Gastrocnemius medialis (tissue), 4 donors: ENCODE results near the gene SDC3. TPM values are rescaled to one million over a fixed set of nuclear protein-coding genes. Genes with fewer than 3 reads are reported as not detected.
"Not testable (repeated sequence)": the region's sequence is repeated elsewhere in the genome, so short reads cannot be mapped to it uniquely, and the experiment has no call there.

Experiments
- ATAC-seq, 2 donors: fragments of 150-250 bp; one replicate each; pipeline ENCODE4 v1.9.1; 2016
- DNase-seq, 2 donors: peaks; one replicate each; pipeline ENCODE4 v3.0.0-alpha.2; 2019
- H3K27ac ChIP-seq, 4 donors: fragments of 200-600 bp; sonication (generic); 1 replicate in 1 of 4; 2 replicates in 3 of 4; pipeline ENCODE4 v1.5.1; 2016 to 2018; ENCODE audit warnings: mild to moderate bottlenecking in 2 of 4, moderate library complexity in 1 of 4
- H3K27me3 ChIP-seq, 3 donors: fragments of 200-600 bp; sonication (generic) in 2 of 3; 1 replicate in 1 of 3; 2 replicates in 2 of 3; pipeline versions ENCODE4 v1.5.1 to v1.6.0; 2016 to 2019; ENCODE audit warnings: mild to moderate bottlenecking in 1 of 3, moderate library complexity in 1 of 3
- H3K36me3 ChIP-seq, 2 donors: fragments of 200-600 bp; sonication (generic) in 1 of 2; one replicate each; pipeline ENCODE4 v1.5.1; 2017 to 2018
- H3K4me1 ChIP-seq, 2 donors: fragments of 200-600 bp; sonication (generic) in 1 of 2; one replicate each; pipeline ENCODE4 v1.5.1; 2016 to 2017; ENCODE audit warnings: mild to moderate bottlenecking in 2 of 2
- H3K4me3 ChIP-seq, 4 donors: fragments of 200-600 bp; sonication (generic) in 3 of 4; 1 replicate in 1 of 4; 2 replicates in 3 of 4; pipeline ENCODE4 v1.5.1; 2016 to 2019; ENCODE audit warnings: mild to moderate bottlenecking in 2 of 4
- H3K9me3 ChIP-seq, 3 donors: fragments of 200-600 bp; sonication (generic) in 2 of 3; 1 replicate in 1 of 3; 2 replicates in 2 of 3; pipeline ENCODE4 v1.5.1; 2016 to 2019
- CTCF ChIP-seq, 5 experiments: fragments of 450-650 bp in 3 of 5; fragments of 200-600 bp in 2 of 5; sonication (generic) in 2 of 5; IDR thresholded peaks in 4 of 5; conservative IDR thresholded peaks in 1 of 5; 1 replicate in 4 of 5; 2 replicates in 1 of 5; pipeline ENCODE4 v1.5.1; 2016 to 2019; ENCODE audit warnings: antibody characterized with exemption in 5 of 5, mild to moderate bottlenecking in 3 of 5, moderate library complexity in 3 of 5
- POLR2A ChIP-seq, 2 donors: fragments of 450-650 bp; IDR thresholded peaks; one replicate each; pipeline ENCODE4 v1.6.1; 2017; ENCODE audit warnings: antibody characterized with exemption in 2 of 2, mild to moderate bottlenecking in 2 of 2, moderate library complexity in 2 of 2
- in situ Hi-C, 4 donors: fragments of 200-750 bp; cut with MboI; loops; one replicate each; pipeline versions ENCODE4 v1.15.0 to v1.8.0; 2017; ENCODE audit warnings: low sequenced_read_pairs in 4 of 4
- intact Hi-C: fragments of 100-400 bp; cut with DNase I; formaldehyde crosslinking; loops from one replicate; pipeline ENCODE4 v1.15.1; 2023; ENCODE audit warnings: low total_unique reads
- total RNA-seq, 4 donors: library from RNA; depleted of rRNA; stranded (reverse); fragments of >200 nt; gene quantifications; one replicate each; pipeline versions ENCODE4 v1.1.0 to v1.2.3, GENCODE V29; 2016

Gene SDC3
- total RNA-seq, 4 donors from 2014 or later, result 2.7 to 5.6 (median 3.0) TPM

DNA sequence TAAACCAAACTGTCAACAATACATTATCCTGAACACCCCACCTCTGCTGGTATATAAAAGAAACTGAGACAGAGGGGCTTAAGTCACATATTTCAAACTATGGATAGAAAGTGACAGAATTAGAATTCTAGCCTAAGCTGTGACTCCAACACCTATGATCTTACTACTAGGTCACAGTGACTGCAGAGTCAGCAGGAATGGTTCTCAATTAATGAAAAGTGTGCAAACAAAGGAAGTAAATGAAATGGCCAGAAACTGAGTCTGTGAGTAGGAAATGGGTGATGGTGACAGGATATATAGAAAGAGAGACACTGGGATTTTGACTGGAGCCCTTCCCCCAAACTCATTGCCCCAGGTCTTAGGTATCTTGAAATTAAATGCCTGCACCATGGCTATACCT is 38.7 kb upstream of the SDC3 start:
- intact Hi-C loops (no loop called here), in situ Hi-C loops (no loop called here)
- TF ChIP-seq POLR2A (IDR thresholded peaks at IDR 0.05) (no peak), CTCF (IDR thresholded peaks at IDR 0.05 in 4 of 5, conservative IDR thresholded peaks at IDR 0.05 in 1 of 5) (no peak)
- Histone ChIP-seq H3K4me1 (no peaks in the 10 kb centered on the region), H3K9me3 (no peaks in the 10 kb centered on the region), H3K27ac (no peak overlapping the region), H3K27me3 (no peaks in the 10 kb centered on the region), H3K4me3 (no peak overlapping the region), H3K36me3 (peaks cover 4 to 55% of the 10 kb centered on the region in 2 donors)
- no peak for DNase-seq
- no peak for ATAC-seq

DNA sequence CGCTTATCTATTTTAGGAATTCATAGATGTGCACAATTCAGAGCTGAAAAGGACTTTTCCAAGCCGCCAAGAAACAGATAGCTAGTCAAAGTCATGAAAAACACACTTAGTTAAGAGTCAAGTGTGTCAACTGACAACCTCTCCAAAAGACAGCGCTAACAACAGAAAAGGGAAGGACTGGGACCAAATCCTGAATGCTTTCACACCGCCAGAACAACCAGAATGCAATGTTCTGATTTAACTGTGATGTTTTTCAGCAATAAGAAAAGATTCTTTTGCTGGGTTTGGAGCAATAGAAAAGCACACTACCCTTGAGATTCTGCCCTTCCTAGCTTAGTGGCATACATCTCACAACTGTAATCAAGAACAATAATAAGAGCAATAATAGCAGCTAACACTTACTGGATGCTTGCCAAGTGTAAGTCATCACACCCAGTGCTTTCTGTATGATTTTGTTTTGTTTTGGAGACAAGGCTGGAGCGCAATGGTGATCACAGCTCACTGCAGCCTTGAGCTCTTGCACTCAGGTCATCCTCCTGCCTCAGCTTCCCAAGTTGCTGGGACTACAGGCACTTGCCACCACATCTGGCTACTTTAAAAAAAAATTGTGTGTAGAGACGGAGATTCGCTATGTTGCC is 33.9 kb upstream of the SDC3 start:
- ATAC-seq, result no peak
- intact Hi-C loops (no loop called here), in situ Hi-C loops (no loop called here)
- no peak for TF ChIP-seq POLR2A (IDR thresholded peaks at IDR 0.05)
- TF ChIP-seq CTCF (IDR thresholded peaks at IDR 0.05 in 4 of 5, conservative IDR thresholded peaks at IDR 0.05 in 1 of 5), result no peak
- Histone ChIP-seq H3K4me3 (no peak overlapping the region), H3K4me1 (peaks cover 10 to 20% of the 10 kb centered on the region in 2 donors), H3K27ac (peak overlapping the region in 1 of 4 donors; percentile 62), H3K27me3 (no peaks in the 10 kb centered on the region), H3K36me3 (peaks cover 0 to 50% of the 10 kb centered on the region in 2 donors), H3K9me3 (no peaks in the 10 kb centered on the region)
- DNase-seq, result no peak

DNA sequence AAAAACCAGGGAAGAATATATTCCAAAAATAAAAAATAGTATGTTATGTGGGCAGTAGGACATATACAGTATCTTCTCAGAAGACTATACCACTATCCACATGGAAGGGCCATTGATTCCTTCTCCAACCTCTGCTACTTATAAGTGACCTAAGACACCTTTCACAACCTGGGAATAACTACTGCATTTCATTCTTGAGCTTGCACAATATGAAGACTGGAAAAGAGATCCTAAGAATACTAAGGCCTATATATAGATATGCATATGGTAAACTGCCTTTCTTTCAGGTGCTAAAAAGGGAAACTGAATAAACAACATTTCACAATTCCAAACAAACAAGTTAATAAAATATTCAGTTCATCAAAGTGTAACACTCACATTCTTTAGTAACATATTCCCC is 32.0 kb upstream of the SDC3 start:
- peak overlapping the region; percentile 40 to 62 (median 50) for H3K27ac ChIP-seq
- in situ Hi-C loops (no loop called here), intact Hi-C loops (no loop called here)
- no peaks in the 10 kb centered on the region for H3K9me3 ChIP-seq
- H3K27me3 ChIP-seq, result no peaks in the 10 kb centered on the region
- H3K36me3 ChIP-seq, result peaks cover 0 to 57% of the 10 kb centered on the region in 2 donors
- TF ChIP-seq POLR2A (IDR thresholded peaks at IDR 0.05) (no peak), CTCF (IDR thresholded peaks at IDR 0.05 in 4 of 5, conservative IDR thresholded peaks at IDR 0.05 in 1 of 5) (no peak)
- no peak overlapping the region for H3K4me3 ChIP-seq
- H3K4me1 ChIP-seq, result peaks cover 10 to 20% of the 10 kb centered on the region in 2 donors
- DNase-seq (no peak), ATAC-seq (peak; percentile 54 to 77)

DNA sequence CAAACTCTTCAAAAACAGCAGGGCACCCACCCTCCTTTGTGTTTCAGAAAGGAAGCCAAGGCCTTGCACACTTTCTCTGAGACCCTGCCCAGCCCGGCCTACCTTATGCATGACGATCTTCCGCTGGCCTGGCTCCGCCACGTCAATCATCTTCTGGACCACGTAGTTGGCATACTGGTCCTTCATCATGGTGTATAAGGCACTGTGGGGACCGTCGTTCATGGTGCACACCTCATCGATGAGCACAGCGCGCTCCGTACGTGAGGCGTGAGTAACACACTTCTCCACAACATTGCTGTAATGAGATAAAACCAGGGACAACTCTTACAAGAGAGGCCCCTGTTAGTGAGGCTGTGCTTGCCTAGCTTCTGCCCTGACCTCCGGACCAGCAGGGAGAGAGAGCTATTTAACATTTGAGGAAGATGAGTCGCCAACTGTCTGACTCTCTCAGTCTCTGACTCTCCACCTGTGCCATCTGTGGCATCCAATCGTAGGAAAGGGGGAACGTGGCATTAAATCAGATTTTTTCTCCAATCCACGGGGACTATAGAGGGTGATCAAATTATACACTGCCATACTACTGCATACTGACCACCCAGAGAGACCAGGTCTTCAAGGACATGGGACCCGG is 28.1 kb upstream of the SDC3 start:
- H3K9me3 ChIP-seq, result no peaks in the 10 kb centered on the region
- no peak for DNase-seq
- no peak overlapping the region for H3K27ac ChIP-seq
- no peak for ATAC-seq
- H3K36me3 ChIP-seq, result peaks cover 0 to 76% of the 10 kb centered on the region in 2 donors
- H3K4me3 ChIP-seq, result no peak overlapping the region
- H3K4me1 ChIP-seq, result peaks cover 23 to 24% of the 10 kb centered on the region in 2 donors
- no peak for TF ChIP-seq POLR2A (IDR thresholded peaks at IDR 0.05)
- TF ChIP-seq CTCF (IDR thresholded peaks at IDR 0.05 in 4 of 5, conservative IDR thresholded peaks at IDR 0.05 in 1 of 5), result no peak
- in situ Hi-C loops (no loop called here), intact Hi-C loops (no loop called here)
- H3K27me3 ChIP-seq, result no peaks in the 10 kb centered on the region

DNA sequence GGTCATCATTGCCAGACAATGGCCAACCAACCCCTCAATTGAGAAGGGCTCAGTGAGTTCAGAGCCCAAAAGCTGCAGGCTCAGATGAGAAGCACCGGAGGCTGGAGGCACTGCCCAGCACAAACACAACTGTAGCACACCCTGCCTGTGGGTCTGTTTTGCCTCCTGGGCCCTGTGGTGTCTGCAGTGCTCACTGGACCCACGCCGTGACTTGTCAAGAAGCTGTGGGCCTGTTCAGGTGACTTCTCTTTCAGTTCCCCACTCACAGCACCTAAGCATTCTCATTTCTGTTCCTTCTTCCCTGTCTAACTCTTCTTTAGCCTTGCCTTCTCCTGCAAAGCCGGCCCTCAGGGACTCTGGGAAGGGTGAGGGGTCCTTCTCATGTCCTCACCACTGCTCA is 27.2 kb upstream of the SDC3 start:
- Histone ChIP-seq H3K4me1 (peaks cover 14 to 19% of the 10 kb centered on the region in 2 donors), H3K36me3 (peaks cover 0 to 68% of the 10 kb centered on the region in 2 donors)
- in situ Hi-C loops, H3K27me3 ChIP-seq, H3K4me3 ChIP-seq, H3K9me3 ChIP-seq, intact Hi-C loops, ATAC-seq, H3K27ac ChIP-seq, DNase-seq: not testable (repeated sequence)
